ENCODE data around the gene CFAP210.
"Not testable (repeated sequence)": the region's sequence is repeated elsewhere in the genome, so short reads cannot be mapped to it uniquely, and the experiment has no call there.

The CFAP210 gene

GRCh38 chr2:169712791-169713227 lies 18.6 kb upstream of the CFAP210 start:
- peaks cover 3% of the 10 kb centered on the region; the same call in 1 of the 2 replicates for H3K36me3 ChIP-seq (ENCODE audit: control insufficient read depth, insufficient read depth, low read length)
- H3K4me1 ChIP-seq (ENCODE audit: control insufficient read depth, insufficient read depth, low read length), result no peaks in the 10 kb centered on the region
- no peak overlapping the region for H3K4me3 ChIP-seq (ENCODE audit: low read depth, low read length)
- 0 out of 2 replicates have a peak, but pooled peaks cover 2% of the 10 kb centered on the region for H3K9me3 ChIP-seq (ENCODE audit: control insufficient read depth, insufficient read depth, low read length)
- H3K9ac ChIP-seq (ENCODE audit: low read depth, low read length), result no peak overlapping the region
- H3K27me3 ChIP-seq (ENCODE audit: control insufficient read depth, insufficient read depth, low read length), result no peaks in the 10 kb centered on the region
- no peak overlapping the region for H3K27ac ChIP-seq (ENCODE audit: low read depth, low read length)

- Histone ChIP-seq H3K9me3 (ENCODE audit: control insufficient read depth, insufficient read depth, low read length) (0 out of 2 replicates have a peak, but pooled peaks cover 2% of the 10 kb centered on the region), H3K27me3 (ENCODE audit: control insufficient read depth, insufficient read depth, low read length) (no peaks in the 10 kb centered on the region), H3K27ac (ENCODE audit: low read depth, low read length) (no peak overlapping the region), H3K36me3 (ENCODE audit: control insufficient read depth, insufficient read depth, low read length) (peaks cover 3% of the 10 kb centered on the region; the same call in 1 of the 2 replicates), H3K4me3 (ENCODE audit: low read depth, low read length) (no peak overlapping the region), H3K9ac (ENCODE audit: low read depth, low read length) (no peak overlapping the region), H3K4me1 (ENCODE audit: control insufficient read depth, insufficient read depth, low read length) (no peaks in the 10 kb centered on the region)
Observed at GRCh38 chr2:169711751-169712509, 17.7 kb upstream of the CFAP210 start.

- Histone ChIP-seq H3K4me1 (ENCODE audit: control insufficient read depth, insufficient read depth, low read length) (no peaks in the 10 kb centered on the region), H3K9ac (ENCODE audit: low read depth, low read length) (no peak overlapping the region), H3K27ac (ENCODE audit: low read depth, low read length) (no peak overlapping the region)
Observed at GRCh38 chr2:169709981-169710380, 15.8 kb upstream of the CFAP210 start.

GRCh38 chr2:169709331-169709730 lies 15.1 kb upstream of the CFAP210 start:
- Histone ChIP-seq H3K27ac (ENCODE audit: low read depth, low read length) (no peak overlapping the region), H3K36me3 (ENCODE audit: control insufficient read depth, insufficient read depth, low read length) (peaks cover 3% of the 10 kb centered on the region; the same call in 1 of the 2 replicates), H3K4me3 (ENCODE audit: low read depth, low read length) (no peak overlapping the region)

More at GRCh38 chr2:169709981-169710380, 15.8 kb upstream of the CFAP210 start:
- no peak overlapping the region for H3K4me3 ChIP-seq (ENCODE audit: low read depth, low read length)
- H3K9me3 ChIP-seq (ENCODE audit: control insufficient read depth, insufficient read depth, low read length), result 0 out of 2 replicates have a peak, but pooled peaks cover 2% of the 10 kb centered on the region
- no peaks in the 10 kb centered on the region for H3K27me3 ChIP-seq (ENCODE audit: control insufficient read depth, insufficient read depth, low read length)
- peaks cover 3% of the 10 kb centered on the region; the same call in 1 of the 2 replicates for H3K36me3 ChIP-seq (ENCODE audit: control insufficient read depth, insufficient read depth, low read length)

GRCh38 chr2:169707626-169708025 lies 13.4 kb upstream of the CFAP210 start:
- Histone ChIP-seq H3K4me3 (ENCODE audit: low read depth, low read length) (no peak overlapping the region), H3K27me3 (ENCODE audit: control insufficient read depth, insufficient read depth, low read length) (no peaks in the 10 kb centered on the region), H3K27ac (ENCODE audit: low read depth, low read length) (no peak overlapping the region), H3K9me3 (ENCODE audit: control insufficient read depth, insufficient read depth, low read length) (0 out of 2 replicates have a peak, but pooled peaks cover 2% of the 10 kb centered on the region), H3K9ac (ENCODE audit: low read depth, low read length) (no peak overlapping the region), H3K4me1 (ENCODE audit: control insufficient read depth, insufficient read depth, low read length) (no peaks in the 10 kb centered on the region), H3K36me3 (ENCODE audit: control insufficient read depth, insufficient read depth, low read length) (peaks cover 5% of the 10 kb centered on the region)

More at GRCh38 chr2:169709331-169709730, 15.1 kb upstream of the CFAP210 start:
- Histone ChIP-seq H3K27me3 (ENCODE audit: control insufficient read depth, insufficient read depth, low read length) (no peaks in the 10 kb centered on the region), H3K4me1 (ENCODE audit: control insufficient read depth, insufficient read depth, low read length) (no peaks in the 10 kb centered on the region), H3K9ac (ENCODE audit: low read depth, low read length) (no peak overlapping the region), H3K9me3 (ENCODE audit: control insufficient read depth, insufficient read depth, low read length) (0 out of 2 replicates have a peak, but pooled peaks cover 2% of the 10 kb centered on the region)

GRCh38 chr2:169705927-169706326 lies 11.7 kb upstream of the CFAP210 start:
- no peak overlapping the region for H3K4me3 ChIP-seq (ENCODE audit: low read depth, low read length)
- no peaks in the 10 kb centered on the region for H3K9me3 ChIP-seq (ENCODE audit: control insufficient read depth, insufficient read depth, low read length)
- H3K27ac ChIP-seq (ENCODE audit: low read depth, low read length), result no peak overlapping the region
- peaks cover 11% of the 10 kb centered on the region for H3K36me3 ChIP-seq (ENCODE audit: control insufficient read depth, insufficient read depth, low read length)
- H3K27me3 ChIP-seq (ENCODE audit: control insufficient read depth, insufficient read depth, low read length), result no peaks in the 10 kb centered on the region
- H3K9ac ChIP-seq (ENCODE audit: low read depth, low read length), result no peak overlapping the region
- no peaks in the 10 kb centered on the region for H3K4me1 ChIP-seq (ENCODE audit: control insufficient read depth, insufficient read depth, low read length)

- H3K4me1 ChIP-seq (ENCODE audit: control insufficient read depth, insufficient read depth, low read length), result no peaks in the 10 kb centered on the region
- no peaks in the 10 kb centered on the region for H3K9me3 ChIP-seq (ENCODE audit: control insufficient read depth, insufficient read depth, low read length)
- H3K27ac ChIP-seq (ENCODE audit: low read depth, low read length), result no peak overlapping the region
- no peak overlapping the region for H3K9ac ChIP-seq (ENCODE audit: low read depth, low read length)
- H3K4me3 ChIP-seq (ENCODE audit: low read depth, low read length), result no peak overlapping the region
- H3K36me3 ChIP-seq (ENCODE audit: control insufficient read depth, insufficient read depth, low read length), result peaks cover 12% of the 10 kb centered on the region; the same call in 1 of the 2 replicates
- H3K27me3 ChIP-seq (ENCODE audit: control insufficient read depth, insufficient read depth, low read length), result no peaks in the 10 kb centered on the region
Observed at GRCh38 chr2:169704160-169704708, 10.0 kb upstream of the CFAP210 start.

- Histone ChIP-seq H3K4me3 (ENCODE audit: low read depth, low read length) (no peak overlapping the region), H3K9me3 (ENCODE audit: control insufficient read depth, insufficient read depth, low read length) (no peaks in the 10 kb centered on the region), H3K4me1 (ENCODE audit: control insufficient read depth, insufficient read depth, low read length) (no peaks in the 10 kb centered on the region), H3K27me3 (ENCODE audit: control insufficient read depth, insufficient read depth, low read length) (no peaks in the 10 kb centered on the region), H3K27ac (ENCODE audit: low read depth, low read length) (no peak overlapping the region), H3K36me3 (ENCODE audit: control insufficient read depth, insufficient read depth, low read length) (peaks cover 24% of the 10 kb centered on the region), H3K9ac (ENCODE audit: low read depth, low read length) (no peak overlapping the region)
Observed at GRCh38 chr2:169702996-169703395, 8.8 kb upstream of the CFAP210 start.

GRCh38 chr2:169699173-169699572 lies 5.0 kb upstream of the CFAP210 start:
- H3K9ac ChIP-seq (ENCODE audit: low read depth, low read length); H3K4me1 ChIP-seq (ENCODE audit: control insufficient read depth, insufficient read depth, low read length); H3K27ac ChIP-seq (ENCODE audit: low read depth, low read length); H3K9me3 ChIP-seq (ENCODE audit: control insufficient read depth, insufficient read depth, low read length); H3K4me3 ChIP-seq (ENCODE audit: low read depth, low read length); H3K27me3 ChIP-seq (ENCODE audit: control insufficient read depth, insufficient read depth, low read length): not testable (repeated sequence)
- peaks cover 36% of the 10 kb centered on the region for H3K36me3 ChIP-seq (ENCODE audit: control insufficient read depth, insufficient read depth, low read length)

GRCh38 chr2:169696381-169696780 lies 2.2 kb upstream of the CFAP210 start:
- Histone ChIP-seq H3K9ac (ENCODE audit: low read depth, low read length) (no peak overlapping the region), H3K27me3 (ENCODE audit: control insufficient read depth, insufficient read depth, low read length) (no peaks in the 10 kb centered on the region), H3K4me1 (ENCODE audit: control insufficient read depth, insufficient read depth, low read length) (no peaks in the 10 kb centered on the region), H3K36me3 (ENCODE audit: control insufficient read depth, insufficient read depth, low read length) (peaks cover 32% of the 10 kb centered on the region), H3K9me3 (ENCODE audit: control insufficient read depth, insufficient read depth, low read length) (no peaks in the 10 kb centered on the region), H3K4me3 (ENCODE audit: low read depth, low read length) (no peak overlapping the region), H3K27ac (ENCODE audit: low read depth, low read length) (no peak overlapping the region)

- peak overlapping the region; percentile 76 for H3K4me3 ChIP-seq (ENCODE audit: low read depth, low read length)
- peak overlapping the region; percentile 68 for H3K27ac ChIP-seq (ENCODE audit: low read depth, low read length)
- H3K36me3 ChIP-seq (ENCODE audit: control insufficient read depth, insufficient read depth, low read length), result peaks cover 26% of the 10 kb centered on the region
- H3K27me3 ChIP-seq (ENCODE audit: control insufficient read depth, insufficient read depth, low read length), result no peaks in the 10 kb centered on the region
- H3K9ac ChIP-seq (ENCODE audit: low read depth, low read length), result peak overlapping the region; percentile 76
- no peaks in the 10 kb centered on the region for H3K4me1 ChIP-seq (ENCODE audit: control insufficient read depth, insufficient read depth, low read length)
- no peaks in the 10 kb centered on the region for H3K9me3 ChIP-seq (ENCODE audit: control insufficient read depth, insufficient read depth, low read length)
Observed at GRCh38 chr2:169694894-169695260, 672 bp upstream of the CFAP210 start.
